MCF 10A (cell line): Measurements from ENCODE around the gene RAB14. TPM values are rescaled to one million over a fixed set of nuclear protein-coding genes. Genes with fewer than 3 reads are reported as not detected.

Source experiments
- BruUV-seq: library from RNA; stranded (reverse); fragments of 400-500 nt; replicated peaks from 2 replicates; lab custom pipeline; 2021; lab: Mats Ljungman, UMichigan
- CTCF ChIA-PET: fragments of 300-600 bp; sonication (Branson Sonifier 250); formaldehyde crosslinking; extraction: SDS; loops from one replicate; lab custom pipeline; 2021; ENCODE audit warnings: antibody characterized with exemption, inconsistent platforms; lab: Yijun Ruan, JAX
- POLR2A ChIA-PET: fragments of 300-600, 350-650 bp; sonication (Branson Sonifier 250); formaldehyde crosslinking; extraction: SDS; loops from one replicate; lab custom pipeline; 2020; ENCODE audit warnings: antibody characterized with exemption, inconsistent platforms; lab: Yijun Ruan, JAX
- DNase-seq: peaks from one replicate; pipeline ENCODE4 v3.0.0-alpha.2; 2018; ENCODE audit not compliant: unreplicated experiment
- H3K27ac Mint-ChIP-seq: one replicate; pipeline ENCODE4 v1.8.0; 2022; ENCODE audit warnings: mild to moderate bottlenecking, low read depth, mixed read lengths; ENCODE audit not compliant: unreplicated experiment
- H3K27me3 Mint-ChIP-seq: one replicate; pipeline ENCODE4 v1.8.0; 2022; ENCODE audit warnings: mixed read lengths; ENCODE audit not compliant: insufficient read depth, unreplicated experiment
- H3K36me3 Mint-ChIP-seq: one replicate; pipeline ENCODE4 v1.8.0; 2022; ENCODE audit warnings: mild to moderate bottlenecking, moderate library complexity, mixed read lengths; ENCODE audit not compliant: insufficient read depth, unreplicated experiment
- H3K4me1 Mint-ChIP-seq: one replicate; pipeline ENCODE4 v1.8.0; 2022; ENCODE audit warnings: mixed read lengths; ENCODE audit not compliant: insufficient read depth, unreplicated experiment
- H3K4me3 Mint-ChIP-seq: one replicate; pipeline ENCODE4 v1.8.0; 2022; ENCODE audit warnings: mild to moderate bottlenecking, moderate library complexity, mixed read lengths; ENCODE audit not compliant: unreplicated experiment
- H3K9me3 Mint-ChIP-seq: one replicate; pipeline ENCODE4 v1.8.0; 2022; ENCODE audit warnings: mixed read lengths; ENCODE audit not compliant: unreplicated experiment
- intact Hi-C: fragments of 100-400 bp; cut with micrococcal nuclease; formaldehyde crosslinking; loops from 2 replicates; pipeline ENCODE4 v1.14.1; 2022
- total RNA-seq: library from RNA; stranded (reverse); gene quantifications from 2 replicates; pipeline ENCODE4 v1.2.3, GENCODE V29; 2022
- TF ChIP-seq, protein P1 (sequence below): fragments of 200-600 bp; IDR thresholded peaks from one replicate; pipeline ENCODE4 v1.8.0; 2022; ENCODE audit warnings: antibody characterized with exemption, mild to moderate bottlenecking; ENCODE audit not compliant: unreplicated experiment

Gene RAB14
- total RNA-seq, 1 experiment from 2014 or later: 65.8 TPM

DNA sequence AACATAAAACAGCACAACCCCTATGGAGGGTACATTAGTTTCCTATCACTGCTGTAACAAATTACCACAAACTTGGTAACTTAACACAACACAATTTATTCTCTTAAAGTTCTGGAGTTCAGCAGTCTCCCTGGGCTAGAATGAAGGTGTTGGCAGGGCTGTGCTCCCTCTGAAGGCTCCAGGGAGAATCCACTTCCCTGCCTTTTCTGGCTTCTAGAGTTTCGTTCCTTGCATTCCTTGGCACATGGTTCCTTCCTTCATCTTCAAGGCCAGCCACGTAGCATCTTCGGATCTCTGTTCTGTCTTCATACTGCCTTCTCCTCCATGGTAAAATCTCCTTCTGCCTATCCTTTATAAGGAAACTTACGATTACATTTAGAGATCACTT is 41.3 kb upstream of the RAB14 start:
- Mint-ChIP-seq H3K4me1 (peaks cover 6% of the 10 kb centered on the region), H3K27ac (no peak overlapping the region), H3K36me3 (no peaks in the 10 kb centered on the region), H3K4me3 (no peak overlapping the region), H3K27me3 (no peaks in the 10 kb centered on the region), H3K9me3 (peaks cover under 1% of the 10 kb centered on the region)
- TF ChIP-seq, protein P1, sequence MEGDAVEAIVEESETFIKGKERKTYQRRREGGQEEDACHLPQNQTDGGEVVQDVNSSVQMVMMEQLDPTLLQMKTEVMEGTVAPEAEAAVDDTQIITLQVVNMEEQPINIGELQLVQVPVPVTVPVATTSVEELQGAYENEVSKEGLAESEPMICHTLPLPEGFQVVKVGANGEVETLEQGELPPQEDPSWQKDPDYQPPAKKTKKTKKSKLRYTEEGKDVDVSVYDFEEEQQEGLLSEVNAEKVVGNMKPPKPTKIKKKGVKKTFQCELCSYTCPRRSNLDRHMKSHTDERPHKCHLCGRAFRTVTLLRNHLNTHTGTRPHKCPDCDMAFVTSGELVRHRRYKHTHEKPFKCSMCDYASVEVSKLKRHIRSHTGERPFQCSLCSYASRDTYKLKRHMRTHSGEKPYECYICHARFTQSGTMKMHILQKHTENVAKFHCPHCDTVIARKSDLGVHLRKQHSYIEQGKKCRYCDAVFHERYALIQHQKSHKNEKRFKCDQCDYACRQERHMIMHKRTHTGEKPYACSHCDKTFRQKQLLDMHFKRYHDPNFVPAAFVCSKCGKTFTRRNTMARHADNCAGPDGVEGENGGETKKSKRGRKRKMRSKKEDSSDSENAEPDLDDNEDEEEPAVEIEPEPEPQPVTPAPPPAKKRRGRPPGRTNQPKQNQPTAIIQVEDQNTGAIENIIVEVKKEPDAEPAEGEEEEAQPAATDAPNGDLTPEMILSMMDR: no peak
- BruUV-seq: no TSS peak
- intact Hi-C loops: no loop called here
- ChIA-PET CTCF (interaction anchor here (0.5 kb wide), 1 partner anchor 335 kb away, joined by 4 read pairs; no protein-coding TSS in a partner anchor), POLR2A (no interaction called here)
- no peak for DNase-seq

DNA sequence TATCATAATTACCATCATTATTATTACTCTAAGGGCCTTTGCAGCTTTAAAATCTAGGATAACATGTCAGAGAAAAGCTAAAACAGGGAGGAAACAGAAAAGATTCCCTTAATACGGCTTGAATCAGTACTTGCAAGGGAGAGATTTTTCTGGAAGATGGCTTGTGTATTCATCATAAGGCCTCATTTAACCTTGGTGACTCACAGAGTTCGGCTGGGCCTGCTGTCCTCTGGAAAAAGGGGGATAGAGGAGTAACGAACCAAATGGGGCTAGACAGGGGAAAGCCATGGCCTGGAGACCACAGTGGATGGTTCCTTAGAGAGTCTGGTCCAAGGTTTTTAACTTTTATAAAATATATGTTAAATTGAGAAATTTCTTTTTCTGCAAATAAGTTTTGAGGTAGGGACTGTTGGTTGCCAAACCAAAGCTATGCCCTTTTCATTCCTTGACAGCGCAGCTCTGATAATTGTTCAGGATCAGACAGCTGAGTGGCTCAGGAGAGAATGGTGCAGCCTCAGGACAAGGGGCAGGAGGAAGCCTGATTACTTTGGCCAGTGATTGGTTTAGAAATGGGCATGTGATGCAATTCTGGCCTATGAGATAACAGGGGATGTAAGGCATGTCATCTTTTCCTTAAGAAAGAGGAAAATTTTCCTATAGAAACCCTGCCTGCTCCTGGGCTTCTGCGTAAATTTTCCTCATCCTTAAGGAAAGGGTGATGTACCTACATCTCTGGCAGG is 40.7 kb upstream of the RAB14 start:
- intact Hi-C loops: no loop called here
- TF ChIP-seq, protein P1: no peak
- no peaks in the 10 kb centered on the region for H3K36me3 Mint-ChIP-seq
- ChIA-PET POLR2A (no interaction called here), CTCF (interaction anchor here (0.5 to 1.1 kb wide), 5 partner anchors 14 to 334 kb away, joined by 3 to 10 read pairs (median 4); no protein-coding TSS in a partner anchor)
- H3K9me3 Mint-ChIP-seq: no peaks in the 10 kb centered on the region
- H3K27ac Mint-ChIP-seq: no peak overlapping the region
- no peak overlapping the region for H3K4me3 Mint-ChIP-seq
- no peaks in the 10 kb centered on the region for H3K27me3 Mint-ChIP-seq
- BruUV-seq: no TSS peak
- peaks cover 6% of the 10 kb centered on the region for H3K4me1 Mint-ChIP-seq
- DNase-seq: no peak

DNA sequence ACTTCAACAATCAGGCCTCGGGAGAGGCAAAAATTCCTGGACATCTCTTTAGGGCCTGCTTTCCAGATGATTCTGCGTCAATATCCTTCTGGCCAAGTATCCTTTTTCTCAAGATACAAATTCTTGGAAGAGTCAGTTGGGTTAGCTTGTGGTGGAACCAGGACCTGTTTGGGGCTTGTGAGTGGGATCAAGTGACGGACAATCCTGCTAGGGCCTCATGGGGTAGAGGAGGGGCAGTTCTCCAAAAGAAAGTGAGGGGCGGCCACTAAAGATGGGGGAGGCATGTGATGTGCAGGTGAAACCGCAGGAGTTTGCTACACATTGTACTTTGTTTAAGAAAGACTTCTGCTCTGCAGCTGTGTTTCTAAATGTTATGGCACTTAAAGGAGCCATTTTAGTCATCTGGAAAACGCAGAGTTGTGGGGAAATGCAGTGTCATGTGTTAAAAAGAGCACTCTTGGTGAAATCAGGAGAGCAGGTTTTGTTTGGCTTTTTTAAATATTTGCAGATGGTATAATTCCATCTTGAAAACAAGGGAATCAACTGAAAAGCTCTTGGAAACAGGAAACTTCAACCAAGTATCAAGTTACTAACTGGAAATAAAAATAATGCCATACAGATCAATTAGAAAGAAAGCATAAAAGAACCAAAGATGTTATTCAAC is 38.9 kb upstream of the RAB14 start:
- ChIA-PET CTCF (interaction anchor here (0.6 to 0.7 kb wide), 2 partner anchors 245 to 765 kb away, joined by 3 to 5 read pairs; no protein-coding TSS in a partner anchor), POLR2A (interaction anchor here (1.2 kb wide), 1 partner anchor 15 kb away, joined by 3 read pairs; no protein-coding TSS in a partner anchor)
- no peak for DNase-seq
- Mint-ChIP-seq H3K27me3 (no peaks in the 10 kb centered on the region), H3K9me3 (no peaks in the 10 kb centered on the region), H3K4me1 (no peaks in the 10 kb centered on the region), H3K36me3 (no peaks in the 10 kb centered on the region), H3K4me3 (no peak overlapping the region), H3K27ac (no peak overlapping the region)
- TF ChIP-seq, protein P1: no peak
- BruUV-seq: no TSS peak
- intact Hi-C loops: no loop called here

DNA sequence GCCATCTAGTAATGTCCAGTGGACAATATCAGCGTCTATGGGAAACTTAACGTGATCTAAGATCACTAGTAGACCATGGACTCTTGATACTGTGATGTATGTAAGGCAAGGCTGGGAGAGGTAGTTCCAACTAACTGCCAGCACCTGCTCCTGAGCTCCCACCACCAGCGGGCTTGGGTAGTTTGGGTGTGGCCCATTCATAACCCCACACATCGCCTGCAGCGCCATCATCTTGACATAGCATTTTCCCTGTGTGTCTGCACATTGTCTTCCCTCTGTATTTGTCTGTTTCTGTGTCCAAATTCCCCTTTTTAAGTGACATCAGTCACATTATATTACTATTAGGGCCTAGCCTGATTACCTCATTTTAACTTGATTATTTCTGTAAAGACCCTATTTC is 38.2 kb upstream of the RAB14 start:
- CTCF ChIA-PET: interaction anchor here (0.7 to 1.1 kb wide), 2 partner anchors 38 to 766 kb away, joined by 3 to 5 read pairs; no protein-coding TSS in a partner anchor
- POLR2A ChIA-PET: no interaction called here
- H3K4me1 Mint-ChIP-seq: no peaks in the 10 kb centered on the region
- H3K9me3 Mint-ChIP-seq: no peaks in the 10 kb centered on the region
- TF ChIP-seq, protein P1: no peak
- intact Hi-C loops: no loop called here
- H3K27me3 Mint-ChIP-seq: no peaks in the 10 kb centered on the region
- no peaks in the 10 kb centered on the region for H3K36me3 Mint-ChIP-seq
- no TSS peak for BruUV-seq
- H3K4me3 Mint-ChIP-seq: no peak overlapping the region
- H3K27ac Mint-ChIP-seq: no peak overlapping the region
- DNase-seq: no peak
